ENCODE measurements around the gene RPS16. TPM values are rescaled to one million over a fixed set of nuclear protein-coding genes. Genes with fewer than 3 reads are reported as not detected.

Gene RPS16
- total RNA-seq, 4 donors from 2014 or later = 919 to 2,686 (median 1,277) TPM

- no peak overlapping the region for H3K4me3 ChIP-seq (replicated peaks in 1 of 3)
- H3K36me3 ChIP-seq = peaks cover 67 to 71% of the 10 kb centered on the region in 2 donors
- no peak for DNase-seq
- TF ChIP-seq POLR2A (IDR thresholded peaks at IDR 0.05) (no peak), CTCF (IDR thresholded peaks at IDR 0.05) (no peak)
- no peaks in the 10 kb centered on the region for H3K27me3 ChIP-seq
- intact Hi-C loops (cut with DNase I) = loop anchor here (2.0 kb wide), 1 partner anchor 59 kb away; the partner anchor contains the start of gene EID2B
- no peaks in the 10 kb centered on the region for H3K4me1 ChIP-seq
- H3K27ac ChIP-seq = no peak overlapping the region
- no peaks in the 10 kb centered on the region for H3K9me3 ChIP-seq
- 85 to 95% methylated on average over 7 to 10 of the region's 11 CpGs for WGBS, 2 donors
Measured at GRCh38 chr19:39473443-39473960, 37.8 kb upstream of the RPS16 start.

- H3K36me3 ChIP-seq = peaks cover 74 to 77% of the 10 kb centered on the region in 2 donors
- no peak overlapping the region for H3K27ac ChIP-seq
- H3K4me3 ChIP-seq (replicated peaks in 1 of 3) = no peak overlapping the region
- WGBS, 2 donors = 92 to 94% methylated on average over 24 to 26 of the region's 32 CpGs
- H3K9me3 ChIP-seq = no peaks in the 10 kb centered on the region
- intact Hi-C loops (cut with DNase I) = loop anchor here (2.0 kb wide), 1 partner anchor 60 kb away; the partner anchor contains the start of gene EID2B
- DNase-seq = no peak
- H3K4me1 ChIP-seq = no peaks in the 10 kb centered on the region
- H3K27me3 ChIP-seq = no peaks in the 10 kb centered on the region
- TF ChIP-seq CTCF (IDR thresholded peaks at IDR 0.05) = no peak
- no peak for TF ChIP-seq POLR2A (IDR thresholded peaks at IDR 0.05)
Measured at GRCh38 chr19:39472746-39473442, 37.1 kb upstream of the RPS16 start.

- intact Hi-C loops (cut with DNase I) = loop anchor here (2.0 kb wide), 1 partner anchor 61 kb away; the partner anchor contains the start of gene EID2B
- 89 to 95% methylated on average over 8 of the region's 8 CpGs for WGBS, 2 donors
- Histone ChIP-seq H3K36me3 (peaks cover 83 to 86% of the 10 kb centered on the region in 2 donors), H3K4me1 (no peaks in the 10 kb centered on the region), H3K9me3 (no peaks in the 10 kb centered on the region), H3K27me3 (no peaks in the 10 kb centered on the region), H3K27ac (no peak overlapping the region), H3K4me3 (replicated peaks in 1 of 3) (no peak overlapping the region)
- TF ChIP-seq POLR2A (IDR thresholded peaks at IDR 0.05) (no peak), CTCF (IDR thresholded peaks at IDR 0.05) (no peak)
- no peak for DNase-seq
Measured at GRCh38 chr19:39471756-39472536, 36.2 kb upstream of the RPS16 start.

- intact Hi-C loops (cut with DNase I) = no loop called here
- DNase-seq = no peak
Measured at GRCh38 chr19:39470724-39471339, 35.1 kb upstream of the RPS16 start.

More at GRCh38 chr19:39470724-39471339, 35.1 kb upstream of the RPS16 start:
- 90 to 95% methylated on average over 5 to 7 of the region's 7 CpGs for WGBS, 2 donors
- no peaks in the 10 kb centered on the region for H3K9me3 ChIP-seq
- TF ChIP-seq POLR2A (IDR thresholded peaks at IDR 0.05) (no peak), CTCF (IDR thresholded peaks at IDR 0.05) (no peak)
- H3K4me1 ChIP-seq = no peaks in the 10 kb centered on the region
- no peak overlapping the region for H3K4me3 ChIP-seq (replicated peaks in 1 of 3)
- no peaks in the 10 kb centered on the region for H3K27me3 ChIP-seq
- no peak overlapping the region for H3K27ac ChIP-seq
- H3K36me3 ChIP-seq = peaks cover 87 to 94% of the 10 kb centered on the region in 2 donors
